ENCODE data around the gene DCC.

GRCh38 chr18:52348209-52348608, 8.2 kb downstream of the DCC start:
- no peak for TF ChIP-seq POLR2A (IDR thresholded peaks at IDR 0.05; ENCODE audit: control extremely low read depth in 1 of 2, low read depth in 2 of 2, low read length in 2 of 2)
- TF ChIP-seq RNF2 (IDR thresholded peaks at IDR 0.05; ENCODE audit: borderline replicate concordance, low read depth, low read length, missing control alignments, poor library complexity, severe bottlenecking), result no peak
- TF ChIP-seq CTCF (IDR thresholded peaks at IDR 0.05; ENCODE audit: control extremely low read depth in 1 of 3, insufficient read depth in 1 of 3, low read depth in 1 of 3, low read length in 3 of 3), result peak; percentile 31 to 72 (median 41)
- no peak for TF ChIP-seq CHD7 (IDR thresholded peaks at IDR 0.05; ENCODE audit: insufficient replicate concordance, low read length)

Measured in H1 (cell line).